ENCODE measurements around the gene YPEL1. TPM values are rescaled to one million over a fixed set of nuclear protein-coding genes. Genes with fewer than 3 reads are reported as not detected.

YPEL1 gene
- total RNA-seq, 1 donor from 2014 or later = 0.26 TPM

- DNase-seq (ENCODE audit: low read depth) (no peak), FAIRE-seq (no peak)
- H3K36me3 ChIP-seq (ENCODE audit: control insufficient read depth, insufficient read depth, low read length) = peaks cover 25% of the 10 kb centered on the region
These were observed 45.2 kb downstream of the YPEL1 start for GRCh38 chr22:21690401-21690801.

DNA sequence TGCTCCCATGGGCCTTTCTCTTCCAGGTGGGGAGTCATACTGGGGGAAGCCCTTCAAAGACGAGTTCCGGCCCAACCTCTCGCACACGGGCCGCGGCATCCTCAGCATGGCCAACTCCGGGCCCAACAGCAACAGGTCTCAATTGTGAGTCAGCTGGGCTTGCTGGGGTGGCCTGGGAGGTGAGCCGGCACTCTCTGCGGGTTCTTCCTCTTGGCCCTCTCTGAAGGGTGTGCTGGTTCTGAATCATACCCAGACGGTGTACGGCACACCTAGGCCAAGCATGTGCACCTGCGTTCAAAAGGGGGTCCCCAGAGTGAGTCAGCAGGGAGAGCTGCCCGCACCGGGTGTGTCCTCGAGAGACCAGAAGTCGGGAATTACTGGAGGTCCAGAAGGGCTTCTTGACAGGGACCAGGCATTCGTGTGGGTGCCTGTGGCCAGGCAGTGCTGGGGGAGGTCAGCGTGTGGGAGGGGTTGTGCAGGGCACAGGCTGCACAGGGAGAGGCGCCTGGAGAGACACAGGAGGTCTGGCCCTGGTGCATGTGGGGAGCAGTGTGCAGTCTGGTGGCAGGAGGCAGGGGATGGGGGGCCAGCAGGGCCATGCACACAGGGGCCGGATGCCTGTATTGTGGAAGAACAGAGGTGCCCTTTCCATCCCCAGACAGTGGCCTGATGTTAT, 46.8 kb downstream of the YPEL1 start:
- Histone ChIP-seq H3K36me3 (ENCODE audit: control insufficient read depth, insufficient read depth, low read length) (peaks cover 26% of the 10 kb centered on the region), H3K4me3 (ENCODE audit: low read depth, low read length) (no peak overlapping the region), H3K27me3 (ENCODE audit: control insufficient read depth, insufficient read depth, low read length) (no peaks in the 10 kb centered on the region)
- FAIRE-seq = no peak
- TF ChIP-seq CTCF (IDR thresholded peaks at IDR 0.05; ENCODE audit: insufficient read depth, low read length, severe bottlenecking) = no peak
- DNase-seq (ENCODE audit: low read depth) = peak; percentile 7

More at GRCh38 chr22:21690401-21690801, 45.2 kb downstream of the YPEL1 start:
- H3K27me3 ChIP-seq (ENCODE audit: control insufficient read depth, insufficient read depth, low read length) = no peaks in the 10 kb centered on the region
- TF ChIP-seq CTCF (IDR thresholded peaks at IDR 0.05; ENCODE audit: insufficient read depth, low read length, severe bottlenecking) = no peak
- H3K4me3 ChIP-seq (ENCODE audit: low read depth, low read length) = no peak overlapping the region

GRCh38 chr22:21688341-21688705, 47.3 kb downstream of the YPEL1 start:
- Histone ChIP-seq H3K27me3 (ENCODE audit: control insufficient read depth, insufficient read depth, low read length) (no peaks in the 10 kb centered on the region), H3K4me3 (ENCODE audit: low read depth, low read length) (no peak overlapping the region), H3K36me3 (ENCODE audit: control insufficient read depth, insufficient read depth, low read length) (peaks cover 25% of the 10 kb centered on the region)
- FAIRE-seq (no peak), DNase-seq (ENCODE audit: low read depth) (no peak)
- TF ChIP-seq CTCF (IDR thresholded peaks at IDR 0.05; ENCODE audit: insufficient read depth, low read length, severe bottlenecking) = no peak

DNA sequence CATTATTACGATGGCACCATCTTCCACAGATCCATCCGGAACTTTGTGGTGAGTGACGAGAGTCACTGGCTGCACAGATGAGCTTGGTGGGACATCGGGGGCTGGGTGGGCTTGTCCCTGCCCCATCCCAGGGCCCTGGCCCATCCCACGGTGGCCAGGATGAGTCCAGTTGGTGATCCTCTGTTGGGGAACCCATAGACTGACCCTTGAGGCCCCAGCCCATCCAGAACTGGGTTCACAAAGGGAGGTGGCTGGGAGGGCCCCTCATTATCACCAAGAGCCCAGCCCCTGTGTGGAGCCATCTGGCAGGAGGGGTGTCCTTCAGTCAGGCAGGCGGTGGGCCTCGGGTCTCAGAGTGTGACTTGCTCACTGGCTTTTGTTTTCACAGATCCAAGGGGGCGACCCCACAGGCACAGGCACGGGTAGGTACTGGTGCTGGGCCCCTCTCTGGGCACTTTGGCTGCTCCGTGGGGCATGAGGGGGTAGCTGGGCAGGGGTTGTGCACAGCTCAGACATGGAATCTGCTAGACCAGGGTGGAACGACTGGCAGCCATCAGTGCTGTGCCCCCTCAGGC, 47.8 kb downstream of the YPEL1 start:
- DNase-seq (ENCODE audit: low read depth) = no peak
- no peak for FAIRE-seq
- H3K27me3 ChIP-seq (ENCODE audit: control insufficient read depth, insufficient read depth, low read length) = no peaks in the 10 kb centered on the region
- H3K4me3 ChIP-seq (ENCODE audit: low read depth, low read length) = no peak overlapping the region
- peaks cover 27% of the 10 kb centered on the region for H3K36me3 ChIP-seq (ENCODE audit: control insufficient read depth, insufficient read depth, low read length)
- TF ChIP-seq CTCF (IDR thresholded peaks at IDR 0.05; ENCODE audit: insufficient read depth, low read length, severe bottlenecking) = no peak

GRCh38 chr22:21686634-21687393, 48.8 kb downstream of the YPEL1 start:
- Histone ChIP-seq H3K36me3 (ENCODE audit: control insufficient read depth, insufficient read depth, low read length) (peaks cover 33% of the 10 kb centered on the region), H3K4me3 (ENCODE audit: low read depth, low read length) (no peak overlapping the region), H3K27me3 (ENCODE audit: control insufficient read depth, insufficient read depth, low read length) (no peaks in the 10 kb centered on the region)
- no peak for TF ChIP-seq CTCF (IDR thresholded peaks at IDR 0.05; ENCODE audit: insufficient read depth, low read length, severe bottlenecking)
- no peak for DNase-seq (ENCODE audit: low read depth)
- FAIRE-seq = no peak

Measured in bronchial epithelial cell (primary cell).